Activated CD8-positive, alpha-beta memory T cell treated with anti-CD3 and anti-CD28 coated beads, Interleukin-2, amount 50 U/mL, for 24 hours (primary cell): ENCODE measurements around the gene UBE4A.
A peak's percentile ranks its signal among the peaks of the same experiment; 100 is the strongest.
"Not testable (repeated sequence)": the region's sequence is repeated elsewhere in the genome, so short reads cannot be mapped to it uniquely, and the experiment has no call there.

Source experiments
- DNase-seq: peaks from one replicate; pipeline ENCODE4 v3.0.0-alpha.2; 2020; ENCODE audit errors: extremely low read depth

The UBE4A gene

GRCh38 chr11:118401880-118402590, 42.6 kb downstream of the UBE4A start:
- DNase-seq, result no peak

- not testable (repeated sequence) for DNase-seq
Measured at GRCh38 chr11:118402594-118402993, 43.2 kb downstream of the UBE4A start.

- no peak for DNase-seq
Measured at GRCh38 chr11:118406599-118407166, 47.3 kb downstream of the UBE4A start.

GRCh38 chr11:118410055-118410745, 50.8 kb downstream of the UBE4A start:
- DNase-seq, result no peak

- DNase-seq, result no peak
Measured at GRCh38 chr11:118411530-118411929, 52.1 kb downstream of the UBE4A start.

GRCh38 chr11:118412921-118413320, 53.5 kb downstream of the UBE4A start:
- no peak for DNase-seq

- DNase-seq, result no peak
Measured at GRCh38 chr11:118415062-118415738, 55.8 kb downstream of the UBE4A start.

- no peak for DNase-seq
Measured at GRCh38 chr11:118415739-118416068, 56.3 kb downstream of the UBE4A start.

GRCh38 chr11:118416900-118417299, 57.5 kb downstream of the UBE4A start:
- DNase-seq, result not testable (repeated sequence)

- DNase-seq, result no peak
Measured at GRCh38 chr11:118417801-118418200, 58.4 kb downstream of the UBE4A start.

- DNase-seq, result no peak
Measured at GRCh38 chr11:118418766-118419165, 59.4 kb downstream of the UBE4A start.

- DNase-seq, result no peak
Measured at GRCh38 chr11:118427707-118428106, 68.3 kb downstream of the UBE4A start.

- DNase-seq, result no peak
Measured at GRCh38 chr11:118430956-118431355, 71.6 kb downstream of the UBE4A start.

GRCh38 chr11:118434123-118434552, 74.7 kb downstream of the UBE4A start:
- no peak for DNase-seq

GRCh38 chr11:118434553-118435289, 75.3 kb downstream of the UBE4A start:
- DNase-seq, result peak; percentile 18

GRCh38 chr11:118435290-118435892, 76.0 kb downstream of the UBE4A start:
- peak; percentile 36 for DNase-seq

- DNase-seq, result peak; percentile 81
Measured at GRCh38 chr11:118435893-118436624, 76.7 kb downstream of the UBE4A start, which contains the start of gene KMT2A. TSS of gene KMT2A (plus strand) at chr11:118436492. CDS start at chr11:118436513, 21 bp downstream.

GRCh38 chr11:118436639-118437207, 77.3 kb downstream of the UBE4A start:
- no peak for DNase-seq

- no peak for DNase-seq
Measured at GRCh38 chr11:118437208-118438125, 78.1 kb downstream of the UBE4A start.
